ENCODE measurements around the gene LONP1.

LONP1 gene

DNA sequence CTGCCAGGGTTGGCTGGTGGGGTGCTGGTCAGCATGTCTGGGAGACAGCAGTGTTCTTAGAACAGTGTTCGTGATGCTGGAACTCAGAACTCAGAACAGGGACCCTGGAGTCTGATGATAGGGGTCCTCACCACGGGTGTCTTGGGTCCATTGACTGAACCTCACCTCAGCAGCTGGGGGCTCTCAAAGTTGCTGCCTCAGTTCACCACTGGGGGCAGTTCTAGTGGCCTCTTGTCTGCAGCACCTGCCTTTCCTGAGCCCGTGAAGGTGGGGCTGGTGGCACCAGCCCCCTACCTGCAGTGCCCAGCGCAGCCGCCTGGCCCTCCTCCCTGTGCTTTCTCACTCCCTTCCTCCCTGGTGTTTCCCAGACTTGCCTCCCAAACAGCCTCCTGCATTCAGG is 68.6 kb downstream of the LONP1 start:
- Histone ChIP-seq H3K27me3 (ENCODE audit: insufficient read depth, low read depth) (no peaks in the 10 kb centered on the region), H3K4me3 (IDR thresholded peaks at IDR 0.05; ENCODE audit: insufficient read depth, low read depth, low read length) (no peak overlapping the region), H3K27ac (no peak overlapping the region), H3K9ac (no peak overlapping the region), H3K4me2 (no peak overlapping the region), H2AFZ (ENCODE audit: low read depth) (no peak overlapping the region), H3K4me1 (ENCODE audit: low read depth, poor library complexity, severe bottlenecking) (no peaks in the 10 kb centered on the region), H3K79me2 (ENCODE audit: insufficient read depth, low read depth) (no peaks in the 10 kb centered on the region; the same call in 1 of the 2 replicates), H3K36me3 (ENCODE audit: insufficient read depth) (peaks cover 26% of the 10 kb centered on the region; the same call in 1 of the 2 replicates), H4K20me1 (ENCODE audit: insufficient read depth) (no peaks in the 10 kb centered on the region)
- TF ChIP-seq, protein P1, sequence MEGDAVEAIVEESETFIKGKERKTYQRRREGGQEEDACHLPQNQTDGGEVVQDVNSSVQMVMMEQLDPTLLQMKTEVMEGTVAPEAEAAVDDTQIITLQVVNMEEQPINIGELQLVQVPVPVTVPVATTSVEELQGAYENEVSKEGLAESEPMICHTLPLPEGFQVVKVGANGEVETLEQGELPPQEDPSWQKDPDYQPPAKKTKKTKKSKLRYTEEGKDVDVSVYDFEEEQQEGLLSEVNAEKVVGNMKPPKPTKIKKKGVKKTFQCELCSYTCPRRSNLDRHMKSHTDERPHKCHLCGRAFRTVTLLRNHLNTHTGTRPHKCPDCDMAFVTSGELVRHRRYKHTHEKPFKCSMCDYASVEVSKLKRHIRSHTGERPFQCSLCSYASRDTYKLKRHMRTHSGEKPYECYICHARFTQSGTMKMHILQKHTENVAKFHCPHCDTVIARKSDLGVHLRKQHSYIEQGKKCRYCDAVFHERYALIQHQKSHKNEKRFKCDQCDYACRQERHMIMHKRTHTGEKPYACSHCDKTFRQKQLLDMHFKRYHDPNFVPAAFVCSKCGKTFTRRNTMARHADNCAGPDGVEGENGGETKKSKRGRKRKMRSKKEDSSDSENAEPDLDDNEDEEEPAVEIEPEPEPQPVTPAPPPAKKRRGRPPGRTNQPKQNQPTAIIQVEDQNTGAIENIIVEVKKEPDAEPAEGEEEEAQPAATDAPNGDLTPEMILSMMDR (conservative IDR thresholded peaks at IDR 0.05; ENCODE audit: low read depth, low read length) = no peak

DNA sequence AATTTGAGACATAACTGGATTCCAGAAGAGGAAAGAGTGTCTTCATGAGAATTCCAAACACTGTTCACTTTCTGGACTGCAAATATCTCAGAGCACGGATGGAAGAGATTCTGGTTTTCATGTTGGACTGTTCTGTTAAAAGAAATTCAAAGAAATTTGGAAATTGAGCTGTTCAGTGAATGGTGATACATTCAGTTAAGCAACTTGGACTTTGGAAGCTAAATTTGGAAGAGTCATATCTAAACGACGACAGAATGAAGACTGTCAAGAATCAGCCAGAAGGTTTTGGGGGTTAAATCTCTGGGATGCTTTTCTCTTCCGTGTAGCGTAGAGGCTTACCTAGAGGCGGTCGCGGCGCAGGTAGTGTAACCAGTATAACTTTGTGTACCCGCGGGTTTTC is 71.5 kb downstream of the LONP1 start:
- H3K4me1 ChIP-seq (ENCODE audit: low read depth, poor library complexity, severe bottlenecking) = no peaks in the 10 kb centered on the region

DNA sequence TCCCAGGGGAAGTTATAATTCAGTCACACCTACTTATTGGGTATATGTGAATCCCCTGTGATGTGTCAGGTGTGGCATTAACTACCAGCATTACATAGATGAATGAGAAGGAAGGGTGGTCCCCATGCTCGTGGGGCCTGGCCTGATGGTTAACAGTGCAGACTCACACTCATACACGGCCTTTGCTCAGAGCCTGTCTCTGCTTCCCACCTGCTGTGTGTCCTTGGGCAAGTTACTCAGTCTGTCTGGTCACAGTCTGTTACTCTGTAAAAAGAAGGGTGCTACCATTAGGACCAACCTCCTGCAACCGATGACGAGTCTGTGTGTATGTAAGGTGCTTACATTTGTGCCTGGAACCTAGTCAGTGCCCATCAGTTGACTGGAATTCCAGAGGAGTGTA is 73.2 kb downstream of the LONP1 start:
- Histone ChIP-seq H3K4me1 (ENCODE audit: low read depth, poor library complexity, severe bottlenecking) (no peaks in the 10 kb centered on the region), H2AFZ (ENCODE audit: low read depth) (no peak overlapping the region), H3K36me3 (ENCODE audit: insufficient read depth) (peaks cover 40% of the 10 kb centered on the region; the same call in 1 of the 2 replicates), H3K9ac (no peak overlapping the region), H3K4me2 (no peak overlapping the region), H3K27ac (no peak overlapping the region), H4K20me1 (ENCODE audit: insufficient read depth) (peaks cover 6% of the 10 kb centered on the region; the same call in 1 of the 2 replicates), H3K79me2 (ENCODE audit: insufficient read depth, low read depth) (peaks cover 35% of the 10 kb centered on the region; the same call in 1 of the 2 replicates), H3K4me3 (IDR thresholded peaks at IDR 0.05; ENCODE audit: insufficient read depth, low read depth, low read length) (no peak overlapping the region), H3K27me3 (ENCODE audit: insufficient read depth, low read depth) (no peaks in the 10 kb centered on the region)
- TF ChIP-seq, protein P1 (conservative IDR thresholded peaks at IDR 0.05; ENCODE audit: low read depth, low read length) = no peak

More for the DNA sequence above, 71.5 kb downstream of the LONP1 start:
- Histone ChIP-seq H3K27me3 (ENCODE audit: insufficient read depth, low read depth) (no peaks in the 10 kb centered on the region), H3K79me2 (ENCODE audit: insufficient read depth, low read depth) (peaks cover 26% of the 10 kb centered on the region; the same call in 1 of the 2 replicates), H3K36me3 (ENCODE audit: insufficient read depth) (peaks cover 43% of the 10 kb centered on the region; the same call in 1 of the 2 replicates), H3K9ac (no peak overlapping the region), H2AFZ (ENCODE audit: low read depth) (no peak overlapping the region), H3K4me3 (IDR thresholded peaks at IDR 0.05; ENCODE audit: insufficient read depth, low read depth, low read length) (no peak overlapping the region), H4K20me1 (ENCODE audit: insufficient read depth) (peaks cover 5% of the 10 kb centered on the region; the same call in 1 of the 2 replicates), H3K4me2 (no peak overlapping the region), H3K27ac (no peak overlapping the region)
- TF ChIP-seq, protein P1 (conservative IDR thresholded peaks at IDR 0.05; ENCODE audit: low read depth, low read length) = no peak

DNA sequence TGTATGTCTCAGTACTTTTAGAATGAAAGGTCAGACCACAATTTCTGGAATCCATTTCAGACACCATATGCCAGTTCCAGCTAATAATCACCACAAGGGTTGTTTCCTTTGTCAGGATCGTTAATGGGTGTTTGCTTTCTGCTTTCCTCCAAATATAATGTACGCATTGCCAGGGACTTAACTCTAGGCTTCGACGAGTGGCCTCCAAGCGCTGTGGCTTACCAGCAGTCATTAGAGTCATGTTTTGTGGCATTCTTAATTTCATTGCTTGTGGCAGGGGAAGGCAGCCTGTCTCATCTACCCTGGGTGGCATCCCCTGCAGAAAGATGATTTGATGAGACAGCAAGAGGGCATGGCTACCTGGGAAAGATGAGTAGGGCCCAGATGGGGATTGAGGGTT is 74.5 kb downstream of the LONP1 start:
- Histone ChIP-seq H3K9ac (no peak overlapping the region), H3K36me3 (ENCODE audit: insufficient read depth) (peaks cover 36% of the 10 kb centered on the region; the same call in 1 of the 2 replicates), H3K4me1 (ENCODE audit: low read depth, poor library complexity, severe bottlenecking) (no peaks in the 10 kb centered on the region), H3K4me2 (no peak overlapping the region), H3K4me3 (IDR thresholded peaks at IDR 0.05; ENCODE audit: insufficient read depth, low read depth, low read length) (no peak overlapping the region), H4K20me1 (ENCODE audit: insufficient read depth) (peaks cover 11% of the 10 kb centered on the region; the same call in 1 of the 2 replicates), H3K27me3 (ENCODE audit: insufficient read depth, low read depth) (no peaks in the 10 kb centered on the region), H2AFZ (ENCODE audit: low read depth) (no peak overlapping the region), H3K79me2 (ENCODE audit: insufficient read depth, low read depth) (peaks cover 47% of the 10 kb centered on the region; the same call in 1 of the 2 replicates), H3K27ac (no peak overlapping the region)
- TF ChIP-seq, protein P1 (conservative IDR thresholded peaks at IDR 0.05; ENCODE audit: low read depth, low read length) = no peak
